ENCODE data around the gene BCORL1. TPM values are rescaled to one million over a fixed set of nuclear protein-coding genes. Genes with fewer than 3 reads are reported as not detected.

BCORL1 gene
- total RNA-seq, 1 experiment from 2014 or later: 30.8 TPM

DNA sequence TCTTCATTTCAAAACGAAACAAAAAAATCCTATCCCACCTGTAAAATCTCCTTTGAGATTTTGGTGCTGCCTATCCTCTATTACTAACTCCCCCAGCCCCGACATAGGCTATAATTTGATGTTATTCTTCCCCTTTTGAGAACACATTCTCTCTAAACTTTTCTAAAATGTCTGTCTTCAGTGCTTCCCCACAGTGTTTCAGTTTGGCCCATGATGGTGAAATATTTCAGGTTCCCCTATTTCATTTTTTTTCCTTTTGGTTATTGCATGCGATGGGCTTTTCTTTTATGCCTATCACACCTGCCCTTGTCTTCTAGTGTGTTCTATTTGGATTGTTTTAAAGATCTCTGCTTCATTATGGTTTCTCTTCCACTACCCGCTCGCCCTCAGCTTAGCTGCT is 14.7 kb downstream of the BCORL1 start:
- no peak for TF ChIP-seq JUND (IDR thresholded peaks at IDR 0.05)
- TF ChIP-seq SIN3A (IDR thresholded peaks at IDR 0.05; ENCODE audit: low read depth): no peak
- no peak for TF ChIP-seq POLR2A (IDR thresholded peaks at IDR 0.05; ENCODE audit: borderline replicate concordance, extremely low read depth, insufficient read depth, insufficient read length)
- TF ChIP-seq RAD21 (IDR thresholded peaks at IDR 0.05; ENCODE audit: low read depth): no peak
- no peak for TF ChIP-seq TCF7L2 (IDR thresholded peaks at IDR 0.05; ENCODE audit: borderline replicate concordance, extremely low read depth, insufficient read depth, insufficient read length)
- TF ChIP-seq EZH2phosphoT487 (IDR thresholded peaks at IDR 0.05; ENCODE audit: borderline replicate concordance): no peak
- no peak for TF ChIP-seq CBX3 (IDR thresholded peaks at IDR 0.05; ENCODE audit: low read depth)
- no peak for TF ChIP-seq ZFX (IDR thresholded peaks at IDR 0.05)
- TF ChIP-seq EGR1 (IDR thresholded peaks at IDR 0.05; ENCODE audit: low read depth): no peak
- TF ChIP-seq, protein P1, sequence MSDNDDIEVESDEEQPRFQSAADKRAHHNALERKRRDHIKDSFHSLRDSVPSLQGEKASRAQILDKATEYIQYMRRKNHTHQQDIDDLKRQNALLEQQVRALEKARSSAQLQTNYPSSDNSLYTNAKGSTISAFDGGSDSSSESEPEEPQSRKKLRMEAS (IDR thresholded peaks at IDR 0.05): no peak
- TF ChIP-seq, protein P2, sequence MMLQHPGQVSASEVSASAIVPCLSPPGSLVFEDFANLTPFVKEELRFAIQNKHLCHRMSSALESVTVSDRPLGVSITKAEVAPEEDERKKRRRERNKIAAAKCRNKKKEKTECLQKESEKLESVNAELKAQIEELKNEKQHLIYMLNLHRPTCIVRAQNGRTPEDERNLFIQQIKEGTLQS (IDR thresholded peaks at IDR 0.05): no peak
- no peak for TF ChIP-seq YY1 (IDR thresholded peaks at IDR 0.05; ENCODE audit: extremely low read depth, insufficient replicate concordance, low read depth, low read length)
- TF ChIP-seq ELF1 (IDR thresholded peaks at IDR 0.05; ENCODE audit: borderline replicate concordance, low read depth): no peak
- TF ChIP-seq SRF (IDR thresholded peaks at IDR 0.05; ENCODE audit: low read depth): no peak
- TF ChIP-seq, protein P3, sequence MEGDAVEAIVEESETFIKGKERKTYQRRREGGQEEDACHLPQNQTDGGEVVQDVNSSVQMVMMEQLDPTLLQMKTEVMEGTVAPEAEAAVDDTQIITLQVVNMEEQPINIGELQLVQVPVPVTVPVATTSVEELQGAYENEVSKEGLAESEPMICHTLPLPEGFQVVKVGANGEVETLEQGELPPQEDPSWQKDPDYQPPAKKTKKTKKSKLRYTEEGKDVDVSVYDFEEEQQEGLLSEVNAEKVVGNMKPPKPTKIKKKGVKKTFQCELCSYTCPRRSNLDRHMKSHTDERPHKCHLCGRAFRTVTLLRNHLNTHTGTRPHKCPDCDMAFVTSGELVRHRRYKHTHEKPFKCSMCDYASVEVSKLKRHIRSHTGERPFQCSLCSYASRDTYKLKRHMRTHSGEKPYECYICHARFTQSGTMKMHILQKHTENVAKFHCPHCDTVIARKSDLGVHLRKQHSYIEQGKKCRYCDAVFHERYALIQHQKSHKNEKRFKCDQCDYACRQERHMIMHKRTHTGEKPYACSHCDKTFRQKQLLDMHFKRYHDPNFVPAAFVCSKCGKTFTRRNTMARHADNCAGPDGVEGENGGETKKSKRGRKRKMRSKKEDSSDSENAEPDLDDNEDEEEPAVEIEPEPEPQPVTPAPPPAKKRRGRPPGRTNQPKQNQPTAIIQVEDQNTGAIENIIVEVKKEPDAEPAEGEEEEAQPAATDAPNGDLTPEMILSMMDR (IDR thresholded peaks at IDR 0.05 in 2 of 3, conservative IDR thresholded peaks at IDR 0.05 in 1 of 3; ENCODE audit: borderline replicate concordance in 1 of 3, insufficient read depth in 1 of 3, low read depth in 2 of 3, low read length in 2 of 3): no peak
- Histone ChIP-seq H3K36me3 (ENCODE audit: control insufficient read depth in 1 of 2, insufficient read depth in 2 of 2, low read length in 2 of 2) (no peaks in the 10 kb centered on the region), H3K27me3 (ENCODE audit: insufficient read depth, low read length) (no peaks in the 10 kb centered on the region), H3K4me2 (ENCODE audit: low read length) (no peak overlapping the region), H3K4me3 (replicated peaks in 1 of 2; ENCODE audit: low read depth in 1 of 2, low read length in 2 of 2) (no peak overlapping the region), H2AFZ (ENCODE audit: low read depth, low read length, poor library complexity, severe bottlenecking) (no peak overlapping the region), H3K79me2 (ENCODE audit: insufficient read depth, low read length) (peaks cover 22% of the 10 kb centered on the region), H3K4me1 (ENCODE audit: control insufficient read depth in 1 of 2, insufficient read depth in 2 of 2, low read length in 2 of 2) (peaks cover 0 to 7% of the 10 kb centered on the region in 2 experiments; a peak in 3 of 4 replicates), H3K27ac (ENCODE audit: low read depth, low read length) (no peak overlapping the region), H4K20me1 (ENCODE audit: insufficient read depth) (no peaks in the 10 kb centered on the region), H3K9me2 (ENCODE audit: insufficient read depth) (no peaks in the 10 kb centered on the region), H3K9me3 (ENCODE audit: control insufficient read depth in 1 of 2, insufficient read depth in 1 of 2, low read depth in 1 of 2, low read length in 2 of 2) (no peaks in the 10 kb centered on the region), H3K9ac (ENCODE audit: low read length) (no peak overlapping the region)
- ChIA-PET CTCF (no interaction called here), POLR2A (no interaction called here), RAD21 (ENCODE audit: low non-redundant PET in 1 of 2, low total read pairs in 2 of 2, uncharacterized antibody in 2 of 2, unreplicated experiment in 2 of 2) (no interaction called here)
- no TSS peak for BruUV-seq (replicated peaks)
- no peak for ATAC-seq
- intact Hi-C loops (cut with micrococcal nuclease): no loop called here
- no peak for DNase-seq (ENCODE audit: low read depth, low spot score)
